Measurements from ENCODE around the gene KIRREL3.

The KIRREL3 gene

DNA sequence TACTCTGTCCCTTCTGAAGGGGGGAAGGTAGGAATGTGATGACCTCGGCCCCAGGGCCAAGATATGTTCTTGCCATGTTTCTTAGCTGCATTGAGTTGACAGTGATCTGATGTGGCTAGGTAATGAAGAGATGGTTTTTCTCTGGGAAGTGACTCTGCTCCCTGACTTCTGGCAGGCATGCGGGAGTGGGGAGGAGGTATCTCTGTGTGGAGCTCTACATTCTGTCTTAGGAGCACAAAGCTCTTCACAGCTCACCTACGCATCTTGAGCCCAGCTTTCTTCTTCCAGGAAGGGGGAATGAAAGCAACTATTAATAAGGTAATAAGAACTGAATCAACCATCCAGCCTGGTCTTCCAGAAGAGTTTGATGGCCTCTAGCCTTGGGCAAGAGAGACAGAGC lies 404.1 kb downstream of the KIRREL3 start:
- Histone ChIP-seq H3K36me3 (replicated peaks) (no peaks in the 10 kb centered on the region), H3K4me3 (no peak overlapping the region), H3K9me3 (no peaks in the 10 kb centered on the region; the same call in 1 of the 2 replicates), H3K27me3 (ENCODE audit: low read depth) (peaks cover 11% of the 10 kb centered on the region), H3K4me1 (peaks cover 10% of the 10 kb centered on the region)
- in situ Hi-C loops (cut with MboI; ENCODE audit: low sequenced_read_pairs): no loop called here
- DNase-seq (ENCODE audit: low spot score in 2 of 2): no peak

DNA sequence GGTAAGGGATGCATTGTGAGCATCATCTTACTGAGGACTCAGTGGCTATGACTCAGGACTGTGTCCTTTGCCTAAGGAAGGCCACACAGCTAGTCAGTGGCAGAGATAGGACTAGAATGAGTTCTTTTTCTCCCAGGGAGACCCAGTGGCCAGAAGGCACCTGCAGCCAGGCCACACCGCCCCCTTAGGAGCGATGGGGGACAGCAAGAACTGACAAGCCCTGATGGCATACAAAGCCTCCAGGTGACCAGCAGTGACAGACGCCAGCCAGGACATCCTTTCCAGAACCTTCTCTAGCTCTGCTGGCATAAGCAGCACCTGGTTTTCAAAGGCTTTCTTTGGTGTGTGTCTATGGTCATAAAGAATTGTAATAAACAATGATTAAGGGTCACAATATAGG lies 405.0 kb downstream of the KIRREL3 start:
- H3K9me3 ChIP-seq: no peaks in the 10 kb centered on the region; the same call in 1 of the 2 replicates
- in situ Hi-C loops (cut with MboI; ENCODE audit: low sequenced_read_pairs): no loop called here
- DNase-seq (ENCODE audit: low spot score in 2 of 2): no peak
- H3K4me3 ChIP-seq: no peak overlapping the region
- H3K36me3 ChIP-seq (replicated peaks): no peaks in the 10 kb centered on the region
- peaks cover 10% of the 10 kb centered on the region for H3K4me1 ChIP-seq
- H3K27me3 ChIP-seq (ENCODE audit: low read depth): peaks cover 11% of the 10 kb centered on the region

DNA sequence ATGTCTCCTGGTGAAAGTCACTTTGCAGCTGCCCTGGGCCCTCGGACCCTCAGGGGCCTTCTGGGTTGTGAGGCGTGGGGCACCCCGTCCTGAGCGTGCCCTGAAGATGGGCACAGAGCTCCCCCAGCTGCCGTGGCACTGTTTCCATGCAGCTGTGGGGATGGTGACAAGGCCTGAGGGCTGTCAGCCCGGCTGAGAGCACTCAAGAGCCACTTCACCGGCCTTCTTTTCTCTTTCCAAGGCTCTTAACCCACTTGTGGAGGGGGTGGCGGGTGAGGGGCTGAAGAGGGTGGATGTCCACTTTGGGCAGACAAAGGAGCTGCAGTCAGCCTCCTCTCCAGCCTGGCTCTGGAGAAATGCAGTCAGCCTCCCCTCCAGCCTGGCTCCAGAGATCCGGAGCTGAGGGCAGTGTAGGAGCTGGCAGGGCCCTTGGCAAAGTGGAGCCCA lies 405.6 kb downstream of the KIRREL3 start:
- DNase-seq (ENCODE audit: low spot score in 2 of 2): no peak
- in situ Hi-C loops (cut with MboI; ENCODE audit: low sequenced_read_pairs): no loop called here
- Histone ChIP-seq H3K27me3 (ENCODE audit: low read depth) (peaks cover 7% of the 10 kb centered on the region), H3K9me3 (no peaks in the 10 kb centered on the region; the same call in 1 of the 2 replicates), H3K4me1 (peaks cover 10% of the 10 kb centered on the region), H3K36me3 (replicated peaks) (no peaks in the 10 kb centered on the region), H3K4me3 (no peak overlapping the region)

DNA sequence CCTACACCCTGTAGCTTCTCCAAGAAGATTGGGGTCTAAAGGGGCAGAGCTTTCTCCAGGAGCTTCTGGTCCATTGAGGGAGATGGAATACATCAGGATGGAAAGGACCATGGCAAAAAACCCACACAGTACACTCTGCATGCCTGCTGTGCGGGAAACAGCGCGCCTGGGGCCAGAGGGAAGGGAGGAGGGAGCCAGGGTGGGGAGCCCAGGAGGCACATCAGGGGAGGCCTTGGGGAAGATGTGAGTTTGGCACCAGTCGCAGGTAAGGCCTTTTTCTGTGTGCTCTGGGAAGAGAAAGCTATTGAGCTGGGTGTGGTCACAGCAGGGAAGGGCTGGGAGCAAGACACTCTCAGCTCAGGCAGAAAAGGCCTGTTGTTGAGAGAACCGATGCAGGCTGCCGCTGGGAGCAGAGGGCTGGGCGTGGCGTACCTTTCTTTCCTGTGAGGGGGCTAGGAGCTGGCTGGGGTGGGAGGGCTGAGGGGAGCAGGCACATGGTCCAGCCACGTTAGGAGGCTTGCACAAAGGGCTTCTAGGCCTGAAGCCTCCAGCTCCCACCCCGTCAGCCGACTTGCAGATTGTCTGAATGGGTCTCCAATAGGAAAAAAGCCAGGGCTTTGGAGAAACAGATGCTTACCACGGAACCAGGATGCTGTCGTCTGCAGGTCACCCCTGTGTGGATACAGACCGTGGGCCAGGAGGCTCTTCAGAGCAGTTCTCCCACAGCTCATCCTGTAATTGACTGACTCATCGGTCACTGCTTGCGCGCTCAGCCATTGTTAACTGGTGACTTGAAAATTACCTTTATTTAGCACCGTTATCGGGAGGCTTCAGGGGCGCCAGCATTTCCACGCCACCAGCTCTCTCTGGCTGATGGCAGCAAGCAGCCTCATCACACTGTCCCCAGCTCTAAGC lies 407.8 kb downstream of the KIRREL3 start:
- Histone ChIP-seq H3K9me3 (no peaks in the 10 kb centered on the region), H3K27me3 (ENCODE audit: low read depth) (peaks cover 26% of the 10 kb centered on the region), H3K4me1 (peaks cover 10% of the 10 kb centered on the region), H3K36me3 (replicated peaks) (no peaks in the 10 kb centered on the region), H3K4me3 (no peak overlapping the region)
- peak in 1 of 2 experiments; percentile 27 for DNase-seq (ENCODE audit: low spot score in 2 of 2)
- in situ Hi-C loops (cut with MboI; ENCODE audit: low sequenced_read_pairs): no loop called here

DNA sequence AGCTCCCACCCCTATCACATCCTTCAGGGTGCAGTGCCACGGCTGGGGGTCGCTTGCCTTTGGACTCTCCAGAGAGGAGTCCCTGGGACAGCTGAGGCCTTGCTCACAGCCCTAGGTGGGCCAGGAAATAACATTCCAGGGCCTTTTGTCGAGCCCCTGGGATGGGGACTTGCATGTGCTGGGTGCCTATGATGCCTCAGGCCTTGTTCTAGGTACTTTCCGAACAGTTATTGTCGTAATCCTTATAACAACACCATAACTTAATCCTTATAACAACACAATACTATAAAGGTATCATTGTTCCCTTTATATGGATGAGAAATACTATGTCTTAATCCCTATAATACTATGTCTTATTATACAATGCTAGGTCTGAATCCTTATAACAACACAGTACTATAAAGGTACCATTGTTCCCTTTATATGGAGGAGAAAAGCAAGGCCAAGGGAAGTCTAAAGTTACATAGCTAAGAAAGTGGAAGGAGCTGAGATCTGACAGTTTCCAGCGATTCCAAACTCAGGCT lies 408.5 kb downstream of the KIRREL3 start:
- in situ Hi-C loops (cut with MboI; ENCODE audit: low sequenced_read_pairs): no loop called here
- Histone ChIP-seq H3K27me3 (ENCODE audit: low read depth) (peaks cover 31% of the 10 kb centered on the region), H3K36me3 (replicated peaks) (no peaks in the 10 kb centered on the region), H3K4me1 (peaks cover 10% of the 10 kb centered on the region), H3K4me3 (no peak overlapping the region), H3K9me3 (no peaks in the 10 kb centered on the region)
- peak; percentile 64 to 73 for DNase-seq (ENCODE audit: low spot score in 2 of 2)

DNA sequence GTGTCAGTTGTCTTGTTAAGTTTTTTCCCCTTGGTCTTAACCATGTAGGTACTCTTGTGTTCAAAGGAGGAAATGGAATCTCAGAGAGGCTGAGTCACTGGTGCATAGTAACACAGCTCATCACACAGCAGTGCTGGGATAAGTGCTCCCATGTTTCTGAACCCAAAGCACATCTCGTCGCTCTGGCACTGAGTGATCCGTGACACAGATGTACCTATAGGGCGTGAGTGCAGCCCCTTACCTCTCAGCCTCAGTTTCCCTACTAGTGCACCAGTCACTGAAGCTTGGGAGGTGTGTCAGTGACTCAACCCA lies 411.1 kb downstream of the KIRREL3 start:
- no peak for DNase-seq (ENCODE audit: low spot score in 2 of 2)
- Histone ChIP-seq H3K4me3 (no peak overlapping the region), H3K36me3 (replicated peaks) (no peaks in the 10 kb centered on the region), H3K27me3 (ENCODE audit: low read depth) (peaks cover 29% of the 10 kb centered on the region), H3K4me1 (peaks cover 10% of the 10 kb centered on the region), H3K9me3 (no peaks in the 10 kb centered on the region)
- in situ Hi-C loops (cut with MboI; ENCODE audit: low sequenced_read_pairs): no loop called here

DNA sequence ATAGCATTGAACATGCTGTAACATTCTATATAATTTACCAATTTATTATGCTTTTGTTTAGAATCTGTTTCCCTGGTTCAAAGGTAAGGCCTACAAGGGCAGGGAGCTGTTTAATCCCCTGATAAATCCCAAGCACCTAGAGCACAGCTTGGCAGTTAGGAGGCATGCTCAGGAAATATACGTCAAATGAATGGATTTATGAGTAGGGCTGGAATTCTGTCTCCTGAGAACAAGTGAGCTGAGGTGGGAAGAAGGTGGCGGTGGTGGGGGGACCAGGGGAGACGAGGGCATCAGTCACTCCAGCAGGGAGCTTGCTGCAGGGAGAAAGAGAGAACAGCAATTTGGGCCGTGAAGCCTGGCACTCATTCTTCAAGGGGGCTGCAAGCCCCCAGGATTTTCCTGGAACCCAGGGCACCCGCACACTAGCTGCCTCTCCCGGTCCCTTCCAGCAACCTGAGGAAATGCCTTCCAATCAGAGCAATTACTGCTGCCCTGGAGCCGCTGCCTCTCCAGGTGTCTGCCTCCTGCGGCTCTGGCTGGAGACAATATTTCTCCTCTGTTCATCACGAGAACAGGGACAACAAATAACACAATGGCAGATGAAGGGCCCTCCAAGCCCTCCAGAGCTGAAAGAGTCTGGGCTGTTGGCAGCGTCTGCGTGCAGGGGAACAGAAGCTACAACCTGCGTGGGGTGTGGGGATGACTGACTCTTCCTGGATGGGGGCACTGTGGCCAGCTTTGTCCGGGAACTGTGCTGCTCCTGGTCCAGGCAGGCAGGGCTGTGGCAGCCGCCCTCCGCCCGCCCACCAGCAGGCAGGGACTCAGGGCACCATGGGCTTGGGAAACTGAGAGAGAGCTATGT lies 411.7 kb downstream of the KIRREL3 start:
- no peak for DNase-seq (ENCODE audit: low spot score in 2 of 2)
- Histone ChIP-seq H3K27me3 (ENCODE audit: low read depth) (peaks cover 29% of the 10 kb centered on the region), H3K4me1 (peaks cover 10% of the 10 kb centered on the region), H3K9me3 (no peaks in the 10 kb centered on the region), H3K36me3 (replicated peaks) (no peaks in the 10 kb centered on the region), H3K4me3 (no peak overlapping the region)
- in situ Hi-C loops (cut with MboI; ENCODE audit: low sequenced_read_pairs): no loop called here

DNA sequence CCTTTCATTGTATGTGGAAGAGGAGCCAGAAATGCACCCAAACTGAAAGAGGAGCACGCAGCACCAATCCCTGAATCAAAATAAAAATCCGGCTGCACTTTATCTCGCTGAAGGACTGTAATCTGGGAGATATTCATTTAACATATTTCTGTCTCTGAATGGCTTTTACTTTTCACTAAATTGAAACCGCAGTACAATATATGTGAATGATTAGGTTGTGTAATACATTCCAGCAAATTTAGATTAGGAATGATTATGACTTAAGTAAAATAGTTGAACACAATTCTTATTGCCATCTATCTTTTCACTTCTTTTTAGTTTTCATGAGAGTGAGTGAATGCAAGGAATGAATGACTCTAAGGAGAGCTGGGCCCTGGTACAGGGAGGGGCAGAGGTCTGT lies 413.0 kb downstream of the KIRREL3 start:
- in situ Hi-C loops (cut with MboI; ENCODE audit: low sequenced_read_pairs): no loop called here
- H3K27me3 ChIP-seq (ENCODE audit: low read depth): peaks cover 29% of the 10 kb centered on the region
- no peaks in the 10 kb centered on the region for H3K36me3 ChIP-seq (replicated peaks)
- DNase-seq (ENCODE audit: low spot score in 2 of 2): no peak
- peaks cover 9% of the 10 kb centered on the region for H3K4me1 ChIP-seq
- H3K9me3 ChIP-seq: no peaks in the 10 kb centered on the region
- no peak overlapping the region for H3K4me3 ChIP-seq

DNA sequence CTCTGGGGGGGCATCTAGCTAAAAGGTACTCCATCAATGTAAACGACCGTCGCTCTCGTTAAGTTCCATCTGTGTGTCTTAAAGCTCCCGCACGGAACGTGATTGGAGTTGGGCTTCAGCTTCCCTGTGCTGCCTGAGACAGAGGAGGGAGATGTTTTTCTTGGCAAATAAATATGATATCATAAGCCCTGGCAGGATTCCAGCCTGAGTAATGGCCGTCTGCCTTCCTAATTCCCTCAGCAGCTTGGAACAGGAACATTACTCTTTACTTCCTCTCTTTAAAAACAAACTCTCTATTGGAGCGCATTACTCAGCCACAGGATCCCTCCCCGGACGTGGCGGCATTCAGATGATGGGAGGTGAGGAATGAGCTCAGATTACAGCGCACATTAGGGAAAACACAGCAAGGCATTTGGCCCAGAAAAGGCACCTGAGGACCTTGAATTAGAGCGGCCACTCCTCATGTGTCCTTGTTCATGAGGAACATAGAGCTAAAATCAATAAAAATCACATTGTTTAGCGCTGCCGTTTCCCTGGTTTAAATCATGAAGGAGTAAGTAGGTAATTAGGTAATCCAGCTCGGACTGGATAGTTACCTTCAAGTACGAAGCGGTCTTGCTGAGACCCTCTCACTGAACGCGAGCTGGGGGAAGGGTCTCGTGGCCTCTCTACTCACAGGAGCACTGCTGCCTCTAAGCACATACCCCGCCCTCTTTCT lies 414.6 kb downstream of the KIRREL3 start:
- H3K9me3 ChIP-seq: no peaks in the 10 kb centered on the region
- no peaks in the 10 kb centered on the region for H3K4me1 ChIP-seq
- peaks cover 29% of the 10 kb centered on the region for H3K27me3 ChIP-seq (ENCODE audit: low read depth)
- in situ Hi-C loops (cut with MboI; ENCODE audit: low sequenced_read_pairs): no loop called here
- H3K4me3 ChIP-seq: no peak overlapping the region
- no peaks in the 10 kb centered on the region for H3K36me3 ChIP-seq (replicated peaks)
- no peak for DNase-seq (ENCODE audit: low spot score in 2 of 2)

DNA sequence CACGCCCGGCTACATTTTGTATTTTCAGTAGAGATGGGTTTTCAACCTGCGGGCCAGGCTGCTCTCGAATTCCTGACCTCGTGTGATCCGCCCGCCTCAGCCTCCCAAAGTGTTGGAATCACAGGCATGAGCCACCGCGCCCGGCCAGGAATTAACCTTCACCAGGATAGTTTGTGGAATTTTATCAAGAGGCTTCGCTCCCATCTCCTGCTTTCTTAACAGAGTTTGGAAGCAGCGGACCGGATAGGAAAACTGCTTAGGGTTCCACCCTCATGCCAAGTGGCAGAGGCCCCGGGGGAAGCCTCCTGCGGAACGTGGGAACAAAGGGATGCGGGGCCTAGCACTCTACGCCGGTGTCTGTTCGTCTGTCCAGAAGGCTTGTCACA lies 415.2 kb downstream of the KIRREL3 start:
- in situ Hi-C loops (cut with MboI; ENCODE audit: low sequenced_read_pairs): no loop called here
- H3K9me3 ChIP-seq: no peaks in the 10 kb centered on the region
- H3K4me1 ChIP-seq: no peaks in the 10 kb centered on the region
- no peak for DNase-seq (ENCODE audit: low spot score in 2 of 2)
- peaks cover 27% of the 10 kb centered on the region for H3K27me3 ChIP-seq (ENCODE audit: low read depth)
- no peaks in the 10 kb centered on the region for H3K36me3 ChIP-seq (replicated peaks)
- H3K4me3 ChIP-seq: no peak overlapping the region

DNA sequence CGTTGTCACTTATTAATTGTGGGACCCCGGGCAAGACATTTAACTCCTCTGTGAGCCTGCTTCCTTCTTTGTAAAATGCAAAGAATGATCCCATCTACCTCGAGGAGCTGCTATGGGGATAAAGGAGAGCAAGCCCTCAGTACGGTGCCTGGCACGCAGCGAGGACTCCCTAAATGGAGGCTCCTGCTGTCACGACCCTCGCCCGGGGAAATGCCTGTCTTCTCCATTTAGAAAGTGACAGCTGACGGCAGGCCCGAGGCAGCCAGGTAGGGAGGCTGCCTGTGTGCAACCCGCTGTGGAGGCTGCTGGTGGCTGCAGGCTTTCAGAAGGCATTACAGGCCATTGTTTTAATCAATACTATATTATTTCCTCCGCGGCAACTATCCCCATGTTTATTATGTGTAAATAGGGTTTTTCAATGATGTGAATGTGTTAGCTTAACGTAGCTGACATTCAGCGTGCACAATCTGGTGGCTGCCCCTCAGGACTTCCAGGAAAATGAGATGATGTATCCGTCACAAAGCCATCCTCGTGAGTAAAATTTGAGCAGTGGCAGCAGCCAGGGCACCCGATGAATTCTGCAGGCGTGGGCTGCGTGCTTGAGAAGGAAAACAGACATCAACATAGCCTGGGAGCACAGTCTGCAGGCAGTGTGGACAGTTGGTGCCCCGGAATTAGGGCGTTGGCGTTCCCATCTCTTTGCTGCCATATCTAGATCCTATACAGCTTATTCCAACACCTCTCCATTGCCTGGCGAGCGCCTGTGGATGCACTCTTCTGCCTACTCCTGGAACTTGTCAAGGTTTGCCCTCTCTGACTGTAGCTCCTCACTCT lies 416.8 kb downstream of the KIRREL3 start:
- peaks cover 19% of the 10 kb centered on the region for H3K27me3 ChIP-seq (ENCODE audit: low read depth)
- H3K4me3 ChIP-seq: no peak overlapping the region
- DNase-seq (ENCODE audit: low spot score in 2 of 2): no peak
- no peaks in the 10 kb centered on the region for H3K4me1 ChIP-seq
- in situ Hi-C loops (cut with MboI; ENCODE audit: low sequenced_read_pairs): no loop called here
- H3K9me3 ChIP-seq: no peaks in the 10 kb centered on the region
- no peaks in the 10 kb centered on the region for H3K36me3 ChIP-seq (replicated peaks)

DNA sequence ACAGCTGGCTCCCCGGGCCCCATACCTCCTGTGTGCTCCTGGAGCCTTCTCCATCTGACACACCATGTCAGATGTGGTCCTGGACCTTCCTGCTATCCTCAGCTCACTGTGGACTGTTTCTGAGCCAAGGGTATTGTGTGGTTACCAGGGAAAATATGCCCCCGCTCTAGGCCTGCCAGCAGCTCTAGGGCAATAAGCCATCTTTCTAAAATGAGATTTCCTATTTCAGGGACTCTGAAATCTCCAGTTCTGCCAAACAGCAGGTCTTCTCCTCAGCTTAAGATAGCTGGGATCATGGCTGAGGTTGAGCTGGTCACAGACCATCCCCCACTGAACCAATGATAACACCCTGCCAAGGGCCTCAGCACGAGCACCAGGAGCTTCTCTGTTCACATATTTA lies 417.5 kb downstream of the KIRREL3 start:
- DNase-seq (ENCODE audit: low spot score in 2 of 2): no peak
- H3K4me3 ChIP-seq: no peak overlapping the region
- peaks cover 12% of the 10 kb centered on the region for H3K27me3 ChIP-seq (ENCODE audit: low read depth)
- no peaks in the 10 kb centered on the region for H3K4me1 ChIP-seq
- H3K9me3 ChIP-seq: no peaks in the 10 kb centered on the region
- no peaks in the 10 kb centered on the region for H3K36me3 ChIP-seq (replicated peaks)
- in situ Hi-C loops (cut with MboI; ENCODE audit: low sequenced_read_pairs): no loop called here

All from HAP-1 (cell line).